GM12891 (cell line): ENCODE measurements around the gene PDE3A.

Source experiments
- PAX5 ChIP-seq: IDR thresholded peaks from 2 replicates; pipeline ENCODE4 v1.6.1; 2011; ENCODE audit warnings: low read length, moderate library complexity, mild to moderate bottlenecking; ENCODE audit not compliant: insufficient read depth, severe bottlenecking
- POLR2A ChIP-seq: IDR thresholded peaks from 2 replicates; pipeline ENCODE4 v1.6.1; 2011; ENCODE audit warnings: low read depth, low read length, control low read depth
- POLR2AphosphoS5 ChIP-seq: IDR thresholded peaks from 2 replicates; pipeline ENCODE4 v1.6.1; 2011; ENCODE audit warnings: low read depth, low read length, control low read depth
- TAF1 ChIP-seq: IDR thresholded peaks from 2 replicates; pipeline ENCODE4 v1.6.1; 2011; ENCODE audit warnings: low read depth, low read length, control low read depth

DNA sequence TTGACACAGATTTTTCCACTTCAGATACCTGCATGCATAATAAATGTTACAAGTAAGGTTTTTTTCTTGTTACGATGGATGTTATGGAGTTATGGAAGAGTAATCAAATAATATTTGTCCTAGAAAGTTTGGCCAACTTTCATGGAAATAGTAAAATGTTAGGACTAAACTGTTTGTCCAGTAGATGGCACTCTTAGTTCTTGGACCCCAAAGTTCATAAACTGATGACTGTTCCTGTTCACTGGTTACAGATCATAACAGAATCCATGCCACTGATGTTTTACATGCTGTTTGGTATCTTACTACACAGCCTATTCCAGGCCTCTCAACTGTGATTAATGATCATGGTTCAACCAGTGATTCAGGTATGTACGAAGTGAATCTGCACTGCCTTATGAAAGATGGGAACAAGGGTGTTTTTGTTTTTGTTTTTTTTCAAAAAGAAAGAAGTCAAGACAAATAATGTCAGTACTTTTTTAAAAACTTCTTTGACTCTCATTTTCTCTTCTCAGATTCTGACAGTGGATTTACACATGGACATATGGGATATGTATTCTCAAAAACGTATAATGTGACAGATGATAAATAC is 278.0 kb downstream of the PDE3A start:
- no peak for TF ChIP-seq POLR2A
- no peak for TF ChIP-seq POLR2AphosphoS5
- no peak for TF ChIP-seq TAF1
- no peak for TF ChIP-seq PAX5
